H1 (cell line): ENCODE measurements around the gene NCOA6.

ENCODE experiments used
- BRCA1 ChIP-seq: IDR thresholded peaks from 2 replicates; pipeline ENCODE4 v1.6.1; 2012; ENCODE audit warnings: low read depth, low read length, improper control_type of control experiment
- CTCF ChIP-seq, 3 experiments: IDR thresholded peaks; 1 replicate in 2 of 3; 2 replicates in 1 of 3; pipeline versions ENCODE4 v1.5.1 to v1.6.1; 2011; ENCODE audit warnings: low read length in 3 of 3, mild to moderate bottlenecking in 3 of 3, inconsistent platforms in 2 of 3, low read depth in 1 of 3, moderate library complexity in 1 of 3; ENCODE audit not compliant: insufficient read depth in 1 of 3; ENCODE audit errors: control extremely low read depth in 1 of 3
- EZH2 ChIP-seq: fragments of 200-600 bp; sonication (generic); IDR thresholded peaks from 2 replicates; pipeline ENCODE4 v1.7.1; 2012; ENCODE audit warnings: low read depth, mild to moderate bottlenecking, moderate library complexity, low read length, inconsistent platforms; ENCODE audit not compliant: severe bottlenecking
- MAX ChIP-seq: IDR thresholded peaks from 2 replicates; pipeline ENCODE4 v1.6.1; 2012; ENCODE audit warnings: inconsistent platforms
- POLR2A ChIP-seq, 2 experiments: IDR thresholded peaks; 1 replicate in 1 of 2; 2 replicates in 1 of 2; pipeline ENCODE4 v1.6.1; 2011; ENCODE audit warnings: low read depth in 2 of 2, low read length in 2 of 2, mild to moderate bottlenecking in 2 of 2; ENCODE audit errors: control extremely low read depth in 1 of 2
- RAD21 ChIP-seq, 2 experiments: IDR thresholded peaks in 1 of 2; conservative IDR thresholded peaks in 1 of 2; 2 replicates each; pipeline ENCODE4 v1.6.1; 2011; ENCODE audit warnings: low read depth in 2 of 2, low read length in 2 of 2, improper control_type of control experiment in 1 of 2, inconsistent platforms in 1 of 2, mild to moderate bottlenecking in 1 of 2, moderate library complexity in 1 of 2
- RNF2 ChIP-seq: fragments of 200-900, 300-1000 bp; sonication (generic); IDR thresholded peaks from 2 replicates; pipeline ENCODE4 v1.7.1; 2016; ENCODE audit warnings: borderline replicate concordance, low read depth, mild to moderate bottlenecking, antibody characterized with exemption, low read length; ENCODE audit not compliant: poor library complexity, severe bottlenecking; ENCODE audit errors: missing control alignments
- SUZ12 ChIP-seq: fragments of 200-600 bp; sonication (generic); IDR thresholded peaks from 2 replicates; pipeline ENCODE4 v1.6.1; 2012; ENCODE audit warnings: mild to moderate bottlenecking, inconsistent platforms, low read length, moderate library complexity, mixed read lengths

GRCh38 chr20:34706912-34707784 is 118.3 kb downstream of the NCOA6 start:
- TF ChIP-seq POLR2A (IDR thresholded peaks at IDR 0.05; ENCODE audit: control extremely low read depth in 1 of 2, low read depth in 2 of 2, low read length in 2 of 2): no peak
- TF ChIP-seq EZH2: no peak
- no peak for TF ChIP-seq BRCA1
- no peak for TF ChIP-seq SUZ12
- no peak for TF ChIP-seq CTCF (IDR thresholded peaks at IDR 0.05; ENCODE audit: control extremely low read depth in 1 of 3, insufficient read depth in 1 of 3, low read depth in 1 of 3, low read length in 3 of 3)
- TF ChIP-seq MAX: no peak
- no peak for TF ChIP-seq RAD21 (IDR thresholded peaks at IDR 0.05 in 1 of 2, conservative IDR thresholded peaks at IDR 0.05 in 1 of 2; ENCODE audit: low read depth in 2 of 2, low read length in 2 of 2)
- no peak for TF ChIP-seq RNF2
